ENCODE data around the gene HPX.

Gene HPX

DNA sequence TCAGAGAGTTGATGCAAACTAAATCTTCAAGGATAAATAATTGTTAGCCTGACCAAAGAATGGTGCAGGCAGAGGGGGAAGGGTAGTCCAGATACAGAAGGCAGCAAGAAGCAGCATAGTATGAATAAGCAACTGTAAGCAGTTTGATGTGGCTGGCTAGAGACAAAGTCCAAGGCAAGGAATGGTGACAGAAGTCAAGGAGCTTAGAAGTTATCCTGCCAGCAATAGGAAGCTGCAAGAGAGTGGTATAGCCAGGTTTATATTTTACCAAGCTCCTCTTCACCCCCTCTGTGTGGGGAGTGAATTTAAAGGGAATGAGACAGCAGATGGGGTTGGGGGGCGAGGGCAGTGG lies 18.3 kb upstream of the HPX start:
- no peak for DNase-seq

GRCh38 chr11:6458352-6459098 lies 17.7 kb upstream of the HPX start:
- DNase-seq = no peak

DNA sequence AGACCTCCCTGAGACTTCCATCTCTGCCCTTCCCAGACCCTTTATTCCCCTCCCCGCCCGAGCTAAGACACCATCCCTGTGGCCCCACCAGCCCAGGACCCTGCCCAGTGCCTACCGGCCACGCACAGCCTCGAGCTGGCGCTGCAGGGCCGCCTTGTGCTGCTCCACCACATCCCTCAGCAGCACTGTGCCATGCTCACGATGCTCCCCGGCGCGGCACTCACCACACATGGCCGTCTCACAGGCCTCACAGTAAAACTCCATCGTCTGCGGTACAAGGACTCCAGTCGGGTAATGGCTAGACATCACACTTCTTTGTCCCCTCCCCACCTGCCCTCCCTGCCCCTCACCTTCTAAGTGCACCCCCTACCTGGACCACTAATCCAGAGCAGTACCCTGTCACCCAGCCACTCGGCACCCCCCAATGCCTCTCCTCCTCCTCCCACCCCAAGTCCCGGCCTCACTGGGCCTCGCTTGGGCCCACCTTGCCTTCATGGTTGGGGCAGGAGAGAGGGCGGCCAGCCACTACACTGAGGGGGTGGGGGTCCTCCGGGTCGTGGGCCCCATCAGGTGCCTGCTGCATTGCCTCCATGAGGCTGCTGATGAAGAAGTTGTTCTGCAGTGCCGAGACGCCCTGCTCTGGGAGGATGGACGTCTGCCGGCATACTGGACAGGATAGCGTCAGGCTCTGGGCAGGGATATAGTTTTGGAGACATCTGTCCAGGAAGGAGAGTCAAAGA lies 17.0 kb upstream of the HPX start:
- no peak for DNase-seq

DNA sequence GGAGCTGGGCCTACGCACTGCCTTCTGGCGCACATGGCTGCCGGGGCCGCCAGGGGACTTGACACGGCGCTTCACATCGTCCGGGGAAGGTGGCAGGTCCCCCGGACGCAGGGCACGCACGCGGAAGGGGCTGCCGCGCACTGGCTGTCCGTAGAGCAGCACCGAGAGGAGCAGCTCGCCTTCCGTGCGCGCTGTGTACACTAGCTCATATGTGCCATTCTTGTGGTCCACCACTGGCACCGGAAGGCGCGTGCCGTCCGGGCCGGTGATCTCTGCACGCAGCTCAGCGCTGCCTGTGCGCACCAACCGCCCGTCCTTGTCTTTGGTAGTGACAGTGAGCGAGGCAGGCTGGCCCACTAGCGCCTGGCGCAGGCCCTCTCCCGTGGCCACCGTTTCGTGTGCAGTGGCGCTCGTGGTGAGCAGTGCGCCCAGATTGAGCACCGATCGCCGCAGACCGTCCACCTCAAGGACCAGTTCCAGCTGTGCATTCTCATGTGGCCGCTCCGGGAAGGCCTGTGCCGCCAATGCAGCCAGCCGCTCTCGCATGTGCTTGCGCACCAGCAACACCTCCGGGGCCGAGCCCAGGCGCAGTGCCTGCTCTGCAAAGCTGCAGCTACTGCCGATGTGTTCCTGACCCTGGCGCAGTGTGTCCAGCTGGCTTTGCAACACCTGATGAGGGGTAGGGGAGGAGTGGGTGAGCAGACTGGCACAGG lies 15.7 kb upstream of the HPX start:
- DNase-seq = no peak

DNA sequence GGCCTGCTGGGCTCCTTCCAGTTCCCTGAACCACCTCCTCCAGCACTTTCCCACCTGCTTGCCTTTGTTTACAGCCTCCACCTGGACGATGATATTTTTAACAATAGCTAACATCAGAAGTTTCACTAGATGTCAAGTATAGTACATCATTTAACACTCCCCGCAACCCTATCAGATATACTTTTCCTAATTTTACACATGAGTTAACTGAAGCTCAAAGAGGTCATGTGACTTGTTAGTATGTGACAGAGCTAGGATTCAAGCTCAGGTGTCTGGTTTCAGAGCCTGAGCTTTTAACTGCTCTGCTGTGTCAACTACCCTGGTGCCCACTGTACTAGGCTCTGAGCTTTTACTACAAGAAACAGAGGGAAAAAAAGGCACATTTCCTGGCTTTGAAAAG lies 14.3 kb upstream of the HPX start:
- DNase-seq = no peak

GRCh38 chr11:6453152-6453551 lies 12.4 kb upstream of the HPX start:
- no peak for DNase-seq

DNA sequence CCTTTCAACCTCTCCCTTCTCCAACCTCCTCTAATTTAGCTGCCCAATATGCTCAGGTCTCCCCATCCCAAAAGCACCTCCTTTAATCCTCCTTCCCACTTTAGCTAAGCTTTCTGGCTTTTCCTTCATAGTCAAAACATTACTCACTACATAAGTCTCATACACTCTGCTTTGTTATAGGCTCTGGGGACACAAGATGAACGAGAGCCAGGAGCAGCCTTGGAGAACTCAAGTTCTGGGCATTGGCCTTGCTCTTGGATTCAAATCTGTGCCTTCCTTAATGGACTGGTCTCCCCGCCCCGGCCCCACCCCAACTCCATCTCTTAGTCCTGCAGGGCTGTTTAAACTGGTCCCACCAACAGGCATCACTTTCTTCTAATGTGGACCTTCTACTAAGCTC lies 11.4 kb upstream of the HPX start:
- no peak for DNase-seq

GRCh38 chr11:6448574-6448973 lies 7.8 kb upstream of the HPX start:
- DNase-seq = no peak

GRCh38 chr11:6443269-6444003 lies 2.6 kb upstream of the HPX start:
- DNase-seq = peak in 3 of 4 experiments; percentile 7 to 48 (median 18)

GRCh38 chr11:6442441-6442840 lies 1.7 kb upstream of the HPX start:
- no peak for DNase-seq

- DNase-seq = peak in 1 of 4 experiments; percentile 8
Observed at GRCh38 chr11:6438979-6439571, 1.7 kb downstream of the HPX start.

- DNase-seq = no peak
Observed at GRCh38 chr11:6437993-6438392, 2.8 kb downstream of the HPX start.

- no peak for DNase-seq
Observed at GRCh38 chr11:6437423-6437822, 3.4 kb downstream of the HPX start.

GRCh38 chr11:6433998-6434660 lies 6.7 kb downstream of the HPX start:
- DNase-seq = no peak

GRCh38 chr11:6431861-6432260 lies 8.9 kb downstream of the HPX start:
- DNase-seq = no peak

DNA sequence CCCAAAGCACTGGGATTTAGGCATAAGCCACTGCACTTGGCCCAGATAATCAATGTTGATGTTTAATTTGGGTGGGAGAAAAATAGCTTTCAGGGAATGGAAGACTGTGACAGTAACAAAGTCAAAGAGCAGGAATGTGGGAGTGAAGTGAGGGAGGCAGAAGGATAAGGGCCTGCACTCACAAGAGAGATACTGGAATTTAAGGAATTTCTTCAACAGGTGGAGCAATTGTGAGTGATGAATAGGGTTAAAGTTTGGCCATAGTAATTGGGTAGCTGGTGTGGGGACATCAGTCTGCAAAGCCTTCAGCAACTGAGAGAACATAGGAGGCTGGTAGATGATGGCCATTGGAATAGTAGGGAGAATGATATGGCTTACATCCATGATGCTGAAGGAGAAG lies 13.3 kb downstream of the HPX start:
- no peak for DNase-seq

GRCh38 chr11:6420677-6421076 lies 20.1 kb downstream of the HPX start:
- DNase-seq = no peak

- DNase-seq = peak; percentile 28 to 77 (median 46)
Observed at GRCh38 chr11:6419009-6419631, 21.7 kb downstream of the HPX start, which contains the start of gene APBB1. TSS of gene APBB1 (minus strand) at chr11:6419094. CDS start at chr11:6411347, 7,747 bp downstream.

DNA sequence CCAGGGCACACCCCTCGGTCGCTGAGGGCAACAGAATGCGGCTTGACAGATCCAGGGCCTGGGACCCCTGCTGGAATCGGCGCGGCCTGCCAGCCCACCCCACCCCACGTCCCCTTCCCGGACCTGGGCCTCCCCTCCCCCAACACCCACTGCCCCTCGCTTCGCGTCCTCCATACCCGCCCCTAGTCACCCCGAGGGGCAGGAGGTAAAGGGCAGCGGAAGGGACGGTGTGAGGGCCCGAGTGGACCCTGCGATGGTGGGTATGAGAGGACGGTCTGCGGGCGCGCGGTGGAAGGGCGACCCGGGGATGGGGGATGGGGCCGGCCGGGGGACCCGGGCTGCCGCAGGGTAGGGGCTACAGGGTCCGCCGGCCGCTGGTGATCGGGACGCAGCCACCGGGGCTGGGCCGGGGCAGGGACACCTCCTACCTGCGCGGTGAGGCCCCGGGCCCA lies 22.2 kb downstream of the HPX start:
- peak in 1 of 4 experiments; percentile 16 for DNase-seq

- DNase-seq = no peak
Observed at GRCh38 chr11:6417907-6418556, 22.8 kb downstream of the HPX start.

DNA sequence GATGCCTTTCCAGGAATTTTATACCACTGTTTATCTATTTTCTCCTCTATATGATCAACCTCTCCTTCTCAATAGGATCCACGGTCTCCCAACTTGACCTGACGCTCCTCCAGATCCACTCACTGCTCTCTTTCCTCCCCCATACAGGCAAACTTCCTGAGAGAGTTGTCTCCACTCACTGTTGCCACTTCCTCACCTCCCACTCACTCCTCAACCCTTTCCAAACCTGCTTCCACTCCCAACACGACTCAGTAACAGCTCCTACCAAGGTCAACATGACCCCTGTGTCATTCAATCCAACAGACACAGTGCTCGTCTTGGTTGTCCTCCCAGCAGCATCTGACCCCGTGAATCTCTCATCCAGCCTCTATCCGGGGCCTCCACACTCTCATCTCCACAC lies 25.0 kb downstream of the HPX start:
- no peak for DNase-seq
